GM12874 (cell line): ENCODE data around the gene DCUN1D1.

Source experiments
- CTCF ChIP-seq: IDR thresholded peaks from 2 replicates; pipeline ENCODE4 v1.5.1; 2011; ENCODE audit warnings: low read depth, mild to moderate bottlenecking, control low read depth, low read length, moderate library complexity; ENCODE audit not compliant: insufficient read depth

DCUN1D1 gene

GRCh38 chr3:182925330-182925943 is 54.9 kb downstream of the DCUN1D1 start:
- TF ChIP-seq CTCF = no peak

- TF ChIP-seq CTCF = no peak
Observed at GRCh38 chr3:182921665-182922355, 58.5 kb downstream of the DCUN1D1 start.

- no peak for TF ChIP-seq CTCF
Observed at GRCh38 chr3:182920515-182921084, 59.7 kb downstream of the DCUN1D1 start.

- TF ChIP-seq CTCF = no peak
Observed at GRCh38 chr3:182919866-182920357, 60.4 kb downstream of the DCUN1D1 start.

GRCh38 chr3:182917134-182917533 is 63.2 kb downstream of the DCUN1D1 start:
- no peak for TF ChIP-seq CTCF

- TF ChIP-seq CTCF = no peak
Observed at GRCh38 chr3:182914341-182914740, 66.0 kb downstream of the DCUN1D1 start.

GRCh38 chr3:182913889-182914288 is 66.4 kb downstream of the DCUN1D1 start:
- no peak for TF ChIP-seq CTCF
